ENCODE measurements around the gene DLL1. TPM values are rescaled to one million over a fixed set of nuclear protein-coding genes. Genes with fewer than 3 reads are reported as not detected.

The DLL1 gene
- total RNA-seq, 4 donors from 2014 or later: 4.4 to 21.3 (median 13.4) TPM

GRCh38 chr6:170250981-170251775, 39.7 kb downstream of the DLL1 start:
- no peak for TF ChIP-seq CTCF (IDR thresholded peaks at IDR 0.05; ENCODE audit: low read depth)

GRCh38 chr6:170250455-170250854, 40.4 kb downstream of the DLL1 start:
- TF ChIP-seq CTCF (IDR thresholded peaks at IDR 0.05; ENCODE audit: low read depth): no peak

GRCh38 chr6:170249817-170250216, 41.1 kb downstream of the DLL1 start:
- no peak for TF ChIP-seq CTCF (IDR thresholded peaks at IDR 0.05; ENCODE audit: low read depth)

- TF ChIP-seq CTCF (IDR thresholded peaks at IDR 0.05; ENCODE audit: low read depth): no peak
Observed at GRCh38 chr6:170248861-170249600, 41.8 kb downstream of the DLL1 start.

- TF ChIP-seq CTCF (IDR thresholded peaks at IDR 0.05; ENCODE audit: low read depth): no peak
Observed at GRCh38 chr6:170248111-170248805, 42.6 kb downstream of the DLL1 start.

GRCh38 chr6:170247178-170247701, 43.6 kb downstream of the DLL1 start:
- TF ChIP-seq CTCF (IDR thresholded peaks at IDR 0.05; ENCODE audit: low read depth): no peak
